ENCODE measurements around the gene YRDC. TPM values are rescaled to one million over a fixed set of nuclear protein-coding genes. Genes with fewer than 3 reads are reported as not detected.

The YRDC gene
- total RNA-seq, 1 experiment from 2014 or later, result 24.6 TPM

GRCh38 chr1:37762516-37762915 lies 45.5 kb downstream of the YRDC start:
- H3K27me3 Mint-ChIP-seq (ENCODE audit: low read depth), result peaks cover 65% of the 10 kb centered on the region

GRCh38 chr1:37761416-37762095 lies 46.5 kb downstream of the YRDC start:
- Mint-ChIP-seq H3K4me3 (no peak overlapping the region), H3K27ac (no peak overlapping the region), H3K9me3 (no peaks in the 10 kb centered on the region), H3K27me3 (ENCODE audit: low read depth) (peaks cover 56% of the 10 kb centered on the region), H3K36me3 (no peaks in the 10 kb centered on the region), H3K4me1 (peaks cover 19% of the 10 kb centered on the region)
- ATAC-seq (no peak), DNase-seq (ENCODE audit: low spot score) (no peak)
- POLR2A ChIA-PET, result no interaction called here
- TF ChIP-seq NFATC4 (CRISPR knock-in tag; IDR thresholded peaks at IDR 0.05) (no peak), FOXP4 (CRISPR knock-in tag; IDR thresholded peaks at IDR 0.05) (no peak), FOXJ3 (CRISPR knock-in tag; IDR thresholded peaks at IDR 0.05; ENCODE audit: borderline replicate concordance) (no peak), SP1 (CRISPR knock-in tag; conservative IDR thresholded peaks at IDR 0.05) (no peak), ATF1 (CRISPR knock-in tag; IDR thresholded peaks at IDR 0.05) (no peak), GTF2I (CRISPR knock-in tag; conservative IDR thresholded peaks at IDR 0.05) (no peak), MXD4 (CRISPR knock-in tag; IDR thresholded peaks at IDR 0.05; ENCODE audit: borderline replicate concordance) (no peak), ZNF263 (CRISPR knock-in tag; IDR thresholded peaks at IDR 0.05; ENCODE audit: low read depth) (no peak), SOX15 (CRISPR knock-in tag; IDR thresholded peaks at IDR 0.05) (no peak), ZNF425 (CRISPR knock-in tag; conservative IDR thresholded peaks at IDR 0.05) (no peak), MYBL2 (CRISPR knock-in tag; IDR thresholded peaks at IDR 0.05) (no peak), ZNF416 (CRISPR knock-in tag; IDR thresholded peaks at IDR 0.05) (no peak), ZNF532 (CRISPR knock-in tag; IDR thresholded peaks at IDR 0.05; ENCODE audit: borderline replicate concordance) (no peak), TCF7 (CRISPR knock-in tag; IDR thresholded peaks at IDR 0.05; ENCODE audit: low read depth) (no peak), ETV6 (CRISPR knock-in tag; IDR thresholded peaks at IDR 0.05) (no peak), PREB (CRISPR knock-in tag; IDR thresholded peaks at IDR 0.05; ENCODE audit: borderline replicate concordance) (no peak), ESRRA (CRISPR knock-in tag; IDR thresholded peaks at IDR 0.05; ENCODE audit: borderline replicate concordance) (no peak)
- CTCF ChIA-PET, result interaction anchor here (0.7 kb wide), 1 partner anchor 1100 kb away, joined by 3 read pairs; no protein-coding TSS in a partner anchor

More at GRCh38 chr1:37762516-37762915, 45.5 kb downstream of the YRDC start:
- H3K4me1 Mint-ChIP-seq, result peaks cover 26% of the 10 kb centered on the region
- no peak for ATAC-seq
- H3K9me3 Mint-ChIP-seq, result no peaks in the 10 kb centered on the region
- H3K36me3 Mint-ChIP-seq, result no peaks in the 10 kb centered on the region
- no peak overlapping the region for H3K4me3 Mint-ChIP-seq
- H3K27ac Mint-ChIP-seq, result no peak overlapping the region
- ChIA-PET POLR2A (interaction anchor here (0.7 kb wide), 1 partner anchor 225 kb away, joined by 6 read pairs; no protein-coding TSS in a partner anchor), CTCF (interaction anchor here (0.7 kb wide), 1 partner anchor 1099 kb away, joined by 3 read pairs; no protein-coding TSS in a partner anchor)
- DNase-seq (ENCODE audit: low spot score), result no peak
- TF ChIP-seq HMGXB4 (CRISPR knock-in tag; IDR thresholded peaks at IDR 0.05), result no peak
